HepG2 (cell line): ENCODE data around the gene RAP1GAP2. TPM values are rescaled to one million over a fixed set of nuclear protein-coding genes. Genes with fewer than 3 reads are reported as not detected.

Experiments used
- ATAC-seq: fragments of 200-7000 bp; cut with Tn5 transposase; 3 replicates; pipeline ENCODE4 v1.9.1; 2020; ENCODE audit warnings: mild to moderate bottlenecking, moderate library complexity
- BruUV-seq: library from RNA; stranded (reverse); fragments of 400-500 nt; replicated peaks from 2 replicates; lab custom pipeline; 2021; lab: Mats Ljungman, UMichigan
- CTCF ChIA-PET: fragments of 300-600 bp; formaldehyde crosslinking; extraction: SDS; loops from one replicate; lab custom pipeline; 2021; ENCODE audit warnings: low total read pairs, inconsistent platforms, low intra/inter-chr PET ratio; lab: Yijun Ruan, JAX
- POLR2A ChIA-PET: fragments of 350-600 bp; sonication (Branson Sonifier 250); formaldehyde crosslinking; loops from one replicate; lab custom pipeline; 2020; ENCODE audit warnings: antibody characterized with exemption, inconsistent platforms; lab: Yijun Ruan, JAX
- DNase-seq: peaks from one replicate; pipeline ENCODE4 v3.0.0-alpha.2; 2015; ENCODE audit warnings: low spot score
- FAIRE-seq: peaks from 3 replicates; lab custom pipeline; 2011; peaks lifted over from hg19 to GRCh38; lab: Jason Lieb, UNC
- H2AFZ ChIP-seq: one replicate; pipeline ENCODE4 v1.6.1; 2011; ENCODE audit warnings: low read length, inconsistent platforms
- H3K27ac ChIP-seq: fragments of 300-600 bp; 3 replicates; pipeline ENCODE4 v1.8.0; 2011; ENCODE audit warnings: mixed run types, mild to moderate bottlenecking, mixed read lengths, low read length, inconsistent platforms; ENCODE audit not compliant: insufficient read depth; ENCODE audit errors: extremely low read length
- H3K27me3 ChIP-seq, 2 experiments: fragments of 200-600 bp in 1 of 2; 2 replicates in 1 of 2; 3 replicates in 1 of 2; pipeline versions ENCODE4 v1.6.0 to v1.8.0; 2011; ENCODE audit warnings: low read length in 2 of 2, mild to moderate bottlenecking in 2 of 2, moderate library complexity in 2 of 2, inconsistent platforms in 1 of 2; ENCODE audit not compliant: insufficient read depth in 2 of 2, control insufficient read depth in 1 of 2
- H3K36me3 ChIP-seq, 2 experiments: fragments of 200-600 bp in 1 of 2; replicated peaks in 1 of 2; 2 replicates in 1 of 2; 3 replicates in 1 of 2; pipeline versions ENCODE4 v1.5.1 to v1.8.0; 2011; ENCODE audit warnings: low read length in 2 of 2, inconsistent platforms in 1 of 2; ENCODE audit not compliant: insufficient read depth in 2 of 2, control insufficient read depth in 1 of 2
- H3K4me1 ChIP-seq: 2 replicates; pipeline ENCODE4 v1.5.1; 2012; ENCODE audit warnings: low read length, inconsistent platforms; ENCODE audit not compliant: insufficient read depth
- H3K4me2 ChIP-seq: 2 replicates; pipeline ENCODE4 v1.6.0; 2011; ENCODE audit warnings: low read depth, low read length, inconsistent platforms
- H3K4me3 ChIP-seq, 3 experiments: fragments of 200-600 bp in 1 of 3; sonication (generic), shearing (Covaris generic) in 1 of 3; replicated peaks in 1 of 3; 2 replicates each; pipeline ENCODE4 v1.5.1; 2011 to 2016; ENCODE audit warnings: low read length in 3 of 3, inconsistent platforms in 2 of 3, low read depth in 2 of 3, mild to moderate bottlenecking in 2 of 3, control low read depth in 1 of 3, mixed read lengths in 1 of 3; ENCODE audit not compliant: insufficient read depth in 1 of 3
- H3K79me2 ChIP-seq: one replicate; pipeline ENCODE4 v1.6.1; 2011; ENCODE audit warnings: low read length, inconsistent platforms; ENCODE audit not compliant: insufficient read depth
- H3K9ac ChIP-seq: 2 replicates; pipeline ENCODE4 v1.6.0; 2011; ENCODE audit warnings: mild to moderate bottlenecking, low read depth, low read length, inconsistent platforms; ENCODE audit not compliant: insufficient read depth
- H3K9me3 ChIP-seq: 2 replicates; pipeline ENCODE4 v1.5.1; 2012; ENCODE audit warnings: mild to moderate bottlenecking, low read length
- H4K20me1 ChIP-seq: 2 replicates; pipeline ENCODE4 v1.6.0; 2011; ENCODE audit warnings: inconsistent platforms, mild to moderate bottlenecking, low read length, moderate library complexity; ENCODE audit not compliant: insufficient read depth
- BORCS8-MEF2B ChIP-seq: sonication (generic); formaldehyde crosslinking; IDR thresholded peaks from 2 replicates; pipeline ENCODE4 v1.8.0; 2022; ENCODE audit warnings: mild to moderate bottlenecking, missing genetic modification reagents
- E2F2 ChIP-seq: sonication (generic); formaldehyde crosslinking; IDR thresholded peaks from 2 replicates; pipeline ENCODE4 v1.4.0; 2020; ENCODE audit warnings: missing genetic modification reagents, borderline replicate concordance
- FUBP1 ChIP-seq: sonication (generic); formaldehyde crosslinking; IDR thresholded peaks from 2 replicates; pipeline ENCODE4 v1.5.1; 2020; ENCODE audit warnings: missing genetic modification reagents, mild to moderate bottlenecking, borderline replicate concordance
- GATA4 ChIP-seq: sonication (generic); IDR thresholded peaks from 2 replicates; pipeline ENCODE4 v1.6.1; 2016; ENCODE audit warnings: antibody characterized with exemption, low read depth, borderline replicate concordance
- HIC2 ChIP-seq: sonication (generic); formaldehyde crosslinking; IDR thresholded peaks from 2 replicates; pipeline ENCODE4 v1.9.0; 2022; ENCODE audit warnings: low read depth, missing genetic modification reagents
- SP4 ChIP-seq: sonication (generic); formaldehyde crosslinking; IDR thresholded peaks from 2 replicates; pipeline ENCODE4 v1.8.1; 2023; ENCODE audit warnings: mild to moderate bottlenecking, missing genetic modification reagents
- ZBTB2 ChIP-seq: sonication (generic); formaldehyde crosslinking; IDR thresholded peaks from 2 replicates; pipeline ENCODE4 v1.8.0; 2022; ENCODE audit warnings: low read depth, missing genetic modification reagents
- WGBS: methylation state at CpG from one replicate; pipeline ENCODE4 v1.1.6; 2017; ENCODE audit warnings: low lambda C conversion rate; 5-methylcytosine and 5-hydroxymethylcytosine counted together
- in situ Hi-C: cut with HindIII; loops from 2 replicates; pipeline ENCODE4 v1.10.0; 2017; ENCODE audit warnings: low pct_unique_long_range_greater_than_20kb; ENCODE audit not compliant: extremely low pct_ligation_motif_present
- intact Hi-C: fragments of 100-400 bp; cut with micrococcal nuclease; formaldehyde crosslinking; loops from one replicate; pipeline ENCODE4 v1.10.0; 2022; ENCODE audit not compliant: unreplicated experiment
- polyA plus RNA-seq, 8 experiments: library from polyadenylated mRNA; depleted of rRNA in 3 of 8; stranded (reverse) in 7 of 8; unstranded in 1 of 8; fragments of >200 nt; fragmentation: Illumina TruSeq in 4 of 8; extraction: Trizol in 4 of 8; gene quantifications; 2 replicates each; pipeline versions ENCODE4 v1.2.1 to v1.2.3, GENCODE V29; 2011 to 2016; ENCODE audit warnings: low read depth in 4 of 8, missing spikeins in 1 of 8, mixed read lengths in 1 of 8; ENCODE audit not compliant: insufficient read depth in 1 of 8
- total RNA-seq, 5 experiments: library from RNA; depleted of rRNA; stranded (reverse); fragments of >200 nt; fragmentation: Illumina TruSeq; extraction: Trizol; gene quantifications; 2 replicates each; pipeline ENCODE4 v1.2.3, GENCODE V29; 2016; ENCODE audit warnings: low read depth in 1 of 5

Gene RAP1GAP2
- total and polyA plus RNA-seq, 2 of the 13 experiments (the other 11 are each of a cell fraction or from before 2014, with no cell fraction given): 10.9 to 12.0 TPM

- no peak for FAIRE-seq
- WGBS: 91% methylated on average over 10 of the region's 14 CpGs
- peaks cover 15% of the 10 kb centered on the region for H3K4me1 ChIP-seq
- no peaks in the 10 kb centered on the region for H3K79me2 ChIP-seq
- no peak for TF ChIP-seq E2F2 (CRISPR knock-in tag)
- no peak for TF ChIP-seq GATA4
- no peak for TF ChIP-seq FUBP1 (CRISPR knock-in tag)
- no peak for TF ChIP-seq SP4 (CRISPR knock-in tag)
- TF ChIP-seq BORCS8-MEF2B: no peak
- no peak for TF ChIP-seq HIC2
- no peak for TF ChIP-seq ZBTB2 (CRISPR knock-in tag)
- no TSS peak for BruUV-seq
- no peak overlapping the region for H3K27ac ChIP-seq
- no peaks in the 10 kb centered on the region for H3K27me3 ChIP-seq
- H3K9me3 ChIP-seq: no peaks in the 10 kb centered on the region
- ATAC-seq: no peak
- no peaks in the 10 kb centered on the region for H4K20me1 ChIP-seq
- H2AFZ ChIP-seq: no peak overlapping the region
- H3K4me2 ChIP-seq: no peak overlapping the region
- no peak overlapping the region for H3K4me3 ChIP-seq
- in situ Hi-C loops (no loop called here), intact Hi-C loops (no loop called here)
- no peak overlapping the region for H3K9ac ChIP-seq
- POLR2A ChIA-PET: no interaction called here
- CTCF ChIA-PET: no interaction called here
- DNase-seq: no peak
- peaks cover 18 to 30% of the 10 kb centered on the region in 2 experiments for H3K36me3 ChIP-seq
Measured at GRCh38 chr17:3002538-3003295, 206.5 kb downstream of the RAP1GAP2 start.
